HCT116 (cell line): Measurements from ENCODE around the gene BABAM2. TPM values are rescaled to one million over a fixed set of nuclear protein-coding genes. Genes with fewer than 3 reads are reported as not detected.

Experiments
- ATAC-seq: fragments of 200-7000 bp; cut with Tn5 transposase; 2 replicates; pipeline ENCODE4 v1.9.1; 2020; ENCODE audit warnings: mild to moderate bottlenecking, moderate library complexity
- BruUV-seq: library from RNA; stranded (reverse); fragments of 400-500 nt; replicated peaks from 2 replicates; lab custom pipeline; 2021; lab: Mats Ljungman, UMichigan
- CTCF ChIA-PET: fragments of 300-600 bp; sonication (Branson Sonifier 250); formaldehyde crosslinking; loops from one replicate; lab custom pipeline; 2021; ENCODE audit warnings: antibody characterized with exemption; lab: Charles Lee
- POLR2A ChIA-PET: fragments of 300-600, 350-600 bp; sonication (Branson Sonifier 250); formaldehyde crosslinking; loops from one replicate; lab custom pipeline; 2021; ENCODE audit warnings: antibody characterized with exemption; lab: Charles Lee
- RAD21 ChIA-PET, 2 experiments: fragments of 300-600 bp; sonication (Branson Sonifier 250); formaldehyde crosslinking; loops; one replicate each; lab custom pipeline; 2023; ENCODE audit warnings: low total read pairs in 2 of 2; ENCODE audit not compliant: uncharacterized antibody in 2 of 2, unreplicated experiment in 2 of 2, low non-redundant PET in 1 of 2; lab: Charles Lee
- DNase-seq: peaks from one replicate; pipeline ENCODE4 v3.0.0-alpha.2; 2010; ENCODE audit warnings: low read depth, low spot score
- H2AFZ ChIP-seq: fragments of 200-600 bp; shearing (Covaris generic), sonication (generic); 2 replicates; pipeline ENCODE4 v1.6.1; 2017; ENCODE audit warnings: low read depth, mixed run types, mixed read lengths, antibody characterized with exemption, low read length; ENCODE audit not compliant: poor library complexity, severe bottlenecking
- H3K27ac ChIP-seq: 2 replicates; pipeline ENCODE4 v1.5.1; 2012; ENCODE audit warnings: low read depth, low read length
- H3K27me3 ChIP-seq: fragments of 200-600 bp; sonication (generic); 2 replicates; pipeline ENCODE4 v1.6.1; 2016; ENCODE audit warnings: mixed run types, low read length, mixed read lengths; ENCODE audit not compliant: insufficient read depth
- H3K36me3 ChIP-seq, 2 experiments: fragments of 200-500 bp in 1 of 2; fragments of 200-600 bp in 1 of 2; sonication (Bioruptor generic) in 1 of 2; sonication (generic) in 1 of 2; 2 replicates each; pipeline versions ENCODE4 v1.5.1 to v1.6.1; 2014 to 2016; ENCODE audit warnings: low read length in 2 of 2, inconsistent platforms in 1 of 2, mixed read lengths in 1 of 2, mixed run types in 1 of 2; ENCODE audit not compliant: insufficient read depth in 2 of 2, control insufficient read depth in 1 of 2
- H3K4me1 ChIP-seq, 2 experiments: fragments of 200-600 bp in 1 of 2; sonication (generic) in 1 of 2; 2 replicates each; pipeline versions ENCODE4 v1.5.1 to v1.6.1; 2012 to 2017; ENCODE audit warnings: low read length in 2 of 2, inconsistent platforms in 1 of 2, mild to moderate bottlenecking in 1 of 2, mixed read lengths in 1 of 2, mixed run types in 1 of 2, moderate library complexity in 1 of 2; ENCODE audit not compliant: insufficient read depth in 2 of 2, control insufficient read depth in 1 of 2
- H3K4me2 ChIP-seq: fragments of 200-600 bp; sonication (generic); 2 replicates; pipeline ENCODE4 v1.6.1; 2017; ENCODE audit warnings: mixed run types, low read length, mixed read lengths
- H3K4me3 ChIP-seq, 2 experiments: fragments of 200-600 bp in 1 of 2; sonication (generic) in 1 of 2; replicated peaks in 1 of 2; 2 replicates each; pipeline ENCODE4 v1.5.1; 2011 to 2016; ENCODE audit warnings: low read length in 2 of 2, control low read depth in 1 of 2, low read depth in 1 of 2, mild to moderate bottlenecking in 1 of 2, mixed read lengths in 1 of 2, mixed run types in 1 of 2
- H3K79me2 ChIP-seq: fragments of 200-600 bp; sonication (generic); 2 replicates; pipeline ENCODE4 v1.6.1; 2017; ENCODE audit warnings: mild to moderate bottlenecking, mixed run types, low read length, moderate library complexity, mixed read lengths; ENCODE audit not compliant: insufficient read depth
- H3K9ac ChIP-seq: fragments of 200-600 bp; sonication (generic); 2 replicates; pipeline ENCODE4 v1.6.1; 2016; ENCODE audit warnings: low read length, mixed read lengths
- H3K9me2 ChIP-seq: fragments of 200-600 bp; sonication (generic), shearing (Covaris generic); 2 replicates; pipeline ENCODE4 v1.6.1; 2017; ENCODE audit warnings: mixed run types, mild to moderate bottlenecking, moderate library complexity; ENCODE audit not compliant: insufficient read depth
- H3K9me3 ChIP-seq, 2 experiments: fragments of 200-500 bp in 1 of 2; fragments of 200-600 bp in 1 of 2; sonication (Bioruptor generic) in 1 of 2; sonication (generic) in 1 of 2; 2 replicates each; pipeline ENCODE4 v1.6.1; 2014 to 2017; ENCODE audit warnings: low read length in 2 of 2, mixed read lengths in 2 of 2, inconsistent platforms in 1 of 2, low read depth in 1 of 2, mild to moderate bottlenecking in 1 of 2, mixed run types in 1 of 2, moderate library complexity in 1 of 2; ENCODE audit not compliant: control insufficient read depth in 1 of 2, insufficient read depth in 1 of 2
- H4K20me1 ChIP-seq: fragments of 200-600 bp; sonication (generic), shearing (Covaris generic); 2 replicates; pipeline ENCODE4 v1.6.1; 2017; ENCODE audit warnings: mixed run types, mild to moderate bottlenecking, moderate library complexity; ENCODE audit not compliant: insufficient read depth
- CTCF ChIP-seq, 3 experiments: fragments of 200-600 bp in 1 of 3; sonication (generic) in 1 of 3; IDR thresholded peaks in 2 of 3; conservative IDR thresholded peaks in 1 of 3; 2 replicates each; pipeline ENCODE4 v1.5.1; 2012 to 2017; ENCODE audit warnings: low read depth in 2 of 3, low read length in 2 of 3, antibody characterized with exemption in 1 of 3, borderline replicate concordance in 1 of 3, control low read depth in 1 of 3, mild to moderate bottlenecking in 1 of 3, mixed read lengths in 1 of 3, mixed run types in 1 of 3, moderate library complexity in 1 of 3; ENCODE audit not compliant: insufficient read depth in 1 of 3
- EGR1 ChIP-seq: IDR thresholded peaks from 2 replicates; pipeline ENCODE4 v1.6.1; 2012; ENCODE audit warnings: low read depth
- ELF1 ChIP-seq: IDR thresholded peaks from 2 replicates; pipeline ENCODE4 v1.6.1; 2012; ENCODE audit warnings: low read depth, borderline replicate concordance
- FOSL1 ChIP-seq: IDR thresholded peaks from 2 replicates; pipeline ENCODE4 v1.6.1; 2012; ENCODE audit warnings: low read depth
- RAD21 ChIP-seq: IDR thresholded peaks from 2 replicates; pipeline ENCODE4 v1.6.1; 2012; ENCODE audit warnings: low read depth, mild to moderate bottlenecking
- REST ChIP-seq: IDR thresholded peaks from 2 replicates; pipeline ENCODE4 v1.6.1; 2012; ENCODE audit warnings: low read depth
- intact Hi-C: fragments of 100-400 bp; cut with micrococcal nuclease; formaldehyde crosslinking; loops from 2 replicates; pipeline ENCODE4 v1.10.0; 2022
- total RNA-seq: library from RNA; stranded (reverse); gene quantifications from one replicate; pipeline ENCODE4 v1.2.1, GENCODE V29; 2021; ENCODE audit not compliant: unreplicated experiment

The BABAM2 gene
- total RNA-seq, 1 experiment from 2014 or later, result 23.8 TPM

- RAD21 ChIA-PET, result no interaction called here
- no peaks in the 10 kb centered on the region for H3K9me3 ChIP-seq
- intact Hi-C loops, result no loop called here
- no peak for TF ChIP-seq ELF1
- H4K20me1 ChIP-seq, result no peaks in the 10 kb centered on the region
- no peaks in the 10 kb centered on the region for H3K79me2 ChIP-seq
- DNase-seq (no peak), ATAC-seq (no peak)
- CTCF ChIA-PET, result no interaction called here
- no TSS peak for BruUV-seq
- H3K27ac ChIP-seq, result no peak overlapping the region
- no peaks in the 10 kb centered on the region for H3K27me3 ChIP-seq
- H2AFZ ChIP-seq, result no peak overlapping the region
- H3K4me1 ChIP-seq, result no peaks in the 10 kb centered on the region
- no peaks in the 10 kb centered on the region for H3K9me2 ChIP-seq
- no peak overlapping the region for H3K9ac ChIP-seq
- H3K4me2 ChIP-seq, result no peak overlapping the region
- H3K36me3 ChIP-seq, result no peaks in the 10 kb centered on the region
- no peak overlapping the region for H3K4me3 ChIP-seq
- POLR2A ChIA-PET, result no interaction called here
Observed at GRCh38 chr2:28210535-28210934, 320.0 kb downstream of the BABAM2 start.

GRCh38 chr2:28216331-28216730 lies 325.8 kb downstream of the BABAM2 start:
- Histone ChIP-seq H3K9me3 (no peaks in the 10 kb centered on the region), H4K20me1 (no peaks in the 10 kb centered on the region), H3K36me3 (no peaks in the 10 kb centered on the region), H3K9me2 (no peaks in the 10 kb centered on the region), H3K27me3 (no peaks in the 10 kb centered on the region), H2AFZ (no peak overlapping the region), H3K4me1 (no peaks in the 10 kb centered on the region), H3K27ac (no peak overlapping the region), H3K4me3 (no peak overlapping the region), H3K4me2 (no peak overlapping the region), H3K79me2 (no peaks in the 10 kb centered on the region)
- BruUV-seq, result no TSS peak
- no peak for DNase-seq
- intact Hi-C loops, result no loop called here
- ChIA-PET CTCF (no interaction called here), POLR2A (no interaction called here), RAD21 (no interaction called here)
- no peak for ATAC-seq
- TF ChIP-seq CTCF (IDR thresholded peaks at IDR 0.05 in 2 of 3, conservative IDR thresholded peaks at IDR 0.05 in 1 of 3; ENCODE audit: borderline replicate concordance in 1 of 3, insufficient read depth in 1 of 3, low read depth in 2 of 3, low read length in 2 of 3) (no peak), RAD21 (no peak), FOSL1 (no peak), REST (no peak), ELF1 (no peak), EGR1 (no peak)
- TF ChIP-seq, all 23 proteins: peak for 0
- H3K9ac ChIP-seq, result no peak overlapping the region
